Measurements from ENCODE around the gene SMIM13. TPM values are rescaled to one million over a fixed set of nuclear protein-coding genes. Genes with fewer than 3 reads are reported as not detected.

Gene SMIM13
- total RNA-seq, 1 donor from 2014 or later, result 7.8 TPM

GRCh38 chr6:11139051-11139960 is 45.7 kb downstream of the SMIM13 start:
- no peak overlapping the region for H3K4me2 ChIP-seq
- no peak overlapping the region for H3K27ac Mint-ChIP-seq
- no peaks in the 10 kb centered on the region for H3K36me3 ChIP-seq
- TF ChIP-seq EZH2phosphoT487 (IDR thresholded peaks at IDR 0.05) (no peak), EZH2 (IDR thresholded peaks at IDR 0.05) (no peak), CTCF (IDR thresholded peaks at IDR 0.05) (no peak)
- H3K4me1 Mint-ChIP-seq, result peaks cover 3% of the 10 kb centered on the region
- no peaks in the 10 kb centered on the region for H3K9me3 ChIP-seq (ENCODE audit: low read depth)
- H3K27ac ChIP-seq, result no peak overlapping the region
- peaks cover 6% of the 10 kb centered on the region for H3K4me1 ChIP-seq
- no peak for DNase-seq (ENCODE audit: low spot score)
- no peak overlapping the region for H2AFZ ChIP-seq (replicated peaks)
- H3K9me3 Mint-ChIP-seq, result no peaks in the 10 kb centered on the region
- no peak overlapping the region for H3K4me3 ChIP-seq
- no peaks in the 10 kb centered on the region for H3K27me3 ChIP-seq
- H3K36me3 Mint-ChIP-seq, result peaks cover 9% of the 10 kb centered on the region
- H3K4me3 Mint-ChIP-seq, result no peak overlapping the region
- no peaks in the 10 kb centered on the region for H4K20me1 ChIP-seq (ENCODE audit: low read depth)
- H3K79me2 ChIP-seq (ENCODE audit: low read depth), result no peaks in the 10 kb centered on the region
- H3K9ac ChIP-seq, result no peak overlapping the region
- H3K27me3 Mint-ChIP-seq (ENCODE audit: insufficient read depth, low read depth), result peaks cover 2% of the 10 kb centered on the region
- H3F3A ChIP-seq (ENCODE audit: low read depth), result no peaks in the 10 kb centered on the region

GRCh38 chr6:11140056-11140455 is 46.4 kb downstream of the SMIM13 start:
- Histone ChIP-seq H3K4me3 (no peak overlapping the region), H2AFZ (replicated peaks) (no peak overlapping the region), H3K4me2 (no peak overlapping the region), H3K27me3 (no peaks in the 10 kb centered on the region), H3K4me1 (peaks cover 6% of the 10 kb centered on the region), H3K79me2 (ENCODE audit: low read depth) (no peaks in the 10 kb centered on the region), H4K20me1 (ENCODE audit: low read depth) (no peaks in the 10 kb centered on the region), H3K9me3 (ENCODE audit: low read depth) (no peaks in the 10 kb centered on the region), H3F3A (ENCODE audit: low read depth) (no peaks in the 10 kb centered on the region), H3K27ac (no peak overlapping the region), H3K36me3 (no peaks in the 10 kb centered on the region), H3K9ac (no peak overlapping the region)
- Mint-ChIP-seq H3K27me3 (ENCODE audit: insufficient read depth, low read depth) (peaks cover 2% of the 10 kb centered on the region), H3K9me3 (no peaks in the 10 kb centered on the region), H3K36me3 (peaks cover 4% of the 10 kb centered on the region), H3K27ac (no peak overlapping the region), H3K4me3 (no peak overlapping the region), H3K4me1 (peaks cover 3% of the 10 kb centered on the region)
- no peak for DNase-seq (ENCODE audit: low spot score)
- TF ChIP-seq EZH2phosphoT487 (IDR thresholded peaks at IDR 0.05), result no peak
- TF ChIP-seq CTCF (IDR thresholded peaks at IDR 0.05), result no peak
- TF ChIP-seq EZH2 (IDR thresholded peaks at IDR 0.05), result no peak

- Histone ChIP-seq H2AFZ (replicated peaks) (no peak overlapping the region), H3K4me3 (no peak overlapping the region), H3K4me1 (no peaks in the 10 kb centered on the region), H3K27ac (no peak overlapping the region), H3K79me2 (ENCODE audit: low read depth) (no peaks in the 10 kb centered on the region), H3F3A (ENCODE audit: low read depth) (no peaks in the 10 kb centered on the region), H4K20me1 (ENCODE audit: low read depth) (no peaks in the 10 kb centered on the region), H3K9ac (no peak overlapping the region), H3K27me3 (no peaks in the 10 kb centered on the region), H3K36me3 (no peaks in the 10 kb centered on the region), H3K4me2 (no peak overlapping the region), H3K9me3 (ENCODE audit: low read depth) (no peaks in the 10 kb centered on the region)
- peaks cover 2% of the 10 kb centered on the region for H3K27me3 Mint-ChIP-seq (ENCODE audit: insufficient read depth, low read depth)
- no peak overlapping the region for H3K27ac Mint-ChIP-seq
- DNase-seq (ENCODE audit: low spot score), result no peak
- TF ChIP-seq EZH2phosphoT487 (IDR thresholded peaks at IDR 0.05) (no peak), EZH2 (IDR thresholded peaks at IDR 0.05) (no peak), CTCF (IDR thresholded peaks at IDR 0.05) (no peak)
- H3K36me3 Mint-ChIP-seq, result no peaks in the 10 kb centered on the region
- H3K9me3 Mint-ChIP-seq, result no peaks in the 10 kb centered on the region
- no peak overlapping the region for H3K4me3 Mint-ChIP-seq
- H3K4me1 Mint-ChIP-seq, result peaks cover 3% of the 10 kb centered on the region
These were observed 47.7 kb downstream of the SMIM13 start for GRCh38 chr6:11141295-11141694.

Data from neural progenitor cell (in vitro differentiated cells).